ENCODE measurements around the gene ZFYVE21. TPM values are rescaled to one million over a fixed set of nuclear protein-coding genes. Genes with fewer than 3 reads are reported as not detected.
A peak's percentile ranks its signal among the peaks of the same experiment; 100 is the strongest.

The ZFYVE21 gene
- 32.9 to 40.2 TPM (median 37.3 TPM) in 3 replicates for total RNA-seq

GRCh38 chr14:103715052-103716000, at the start of gene ZFYVE21, which contains the start of gene XRCC3:
Gene ZFYVE21 (plus strand): TSS chr14:103715810. CDS start chr14:103715842, 32 bp downstream.
Gene XRCC3 (minus strand): TSS chr14:103715451. CDS start chr14:103711087, 4,364 bp downstream.
- Mint-ChIP-seq H3K4me3 (peak within 1 kb of the TSS; percentile 81), H3K36me3 (no peaks in the 10 kb centered on the region), H3K9me3 (no peaks in the 10 kb centered on the region), H3K4me1 (peaks cover 35% of the 10 kb centered on the region), H3K27ac (peak within 1 kb of the TSS; percentile 91), H3K27me3 (ENCODE audit: low read depth) (peaks cover 2% of the 10 kb centered on the region)
- peak; percentile 97 to 99 for DNase-seq (ENCODE audit: low spot score in 2 of 2, unreplicated experiment in 2 of 2)
- no peak for TF ChIP-seq CTCF (IDR thresholded peaks at IDR 0.05; ENCODE audit: unreplicated experiment)

GRCh38 chr14:103667671-103668070, 47.9 kb upstream of the ZFYVE21 start:
- peaks cover 31% of the 10 kb centered on the region for H3K36me3 Mint-ChIP-seq
- no peak for TF ChIP-seq CTCF (IDR thresholded peaks at IDR 0.05; ENCODE audit: unreplicated experiment)
- H3K4me1 Mint-ChIP-seq: no peaks in the 10 kb centered on the region
- H3K4me3 Mint-ChIP-seq: no peak overlapping the region
- no peaks in the 10 kb centered on the region for H3K27me3 Mint-ChIP-seq (ENCODE audit: low read depth)
- no peak for DNase-seq (ENCODE audit: low spot score in 2 of 2, unreplicated experiment in 2 of 2)
- no peak overlapping the region for H3K27ac Mint-ChIP-seq
- H3K9me3 Mint-ChIP-seq: no peaks in the 10 kb centered on the region

- Mint-ChIP-seq H3K27ac (no peak overlapping the region), H3K36me3 (peaks cover 35% of the 10 kb centered on the region), H3K4me3 (no peak overlapping the region), H3K9me3 (no peaks in the 10 kb centered on the region), H3K4me1 (no peaks in the 10 kb centered on the region), H3K27me3 (ENCODE audit: low read depth) (no peaks in the 10 kb centered on the region)
- DNase-seq (ENCODE audit: low spot score in 2 of 2, unreplicated experiment in 2 of 2): no peak
- TF ChIP-seq CTCF (IDR thresholded peaks at IDR 0.05; ENCODE audit: unreplicated experiment): no peak
Observed at GRCh38 chr14:103668117-103668516, 47.5 kb upstream of the ZFYVE21 start.

- Mint-ChIP-seq H3K27ac (no peak overlapping the region), H3K4me1 (no peaks in the 10 kb centered on the region), H3K9me3 (no peaks in the 10 kb centered on the region), H3K4me3 (no peak overlapping the region), H3K27me3 (ENCODE audit: low read depth) (no peaks in the 10 kb centered on the region), H3K36me3 (peaks cover 33% of the 10 kb centered on the region)
- DNase-seq (ENCODE audit: low spot score in 2 of 2, unreplicated experiment in 2 of 2): no peak
- no peak for TF ChIP-seq CTCF (IDR thresholded peaks at IDR 0.05; ENCODE audit: unreplicated experiment)
Observed at GRCh38 chr14:103669370-103669769, 46.2 kb upstream of the ZFYVE21 start.

- Mint-ChIP-seq H3K27me3 (ENCODE audit: low read depth) (no peaks in the 10 kb centered on the region), H3K36me3 (peaks cover 38% of the 10 kb centered on the region), H3K27ac (no peak overlapping the region), H3K9me3 (no peaks in the 10 kb centered on the region), H3K4me3 (no peak overlapping the region), H3K4me1 (no peaks in the 10 kb centered on the region)
- TF ChIP-seq CTCF (IDR thresholded peaks at IDR 0.05; ENCODE audit: unreplicated experiment): no peak
- no peak for DNase-seq (ENCODE audit: low spot score in 2 of 2, unreplicated experiment in 2 of 2)
Observed at GRCh38 chr14:103671911-103672310, 43.7 kb upstream of the ZFYVE21 start.
